Natural killer cell treated with Interleukin-12 subunit alpha and Interleukin-12 subunit beta and Interleukin-15 and Interleukin-18, amount 100 ng/mL, for 72 hours (primary cell): ENCODE results near the gene TRPM6. TPM values are rescaled to one million over a fixed set of nuclear protein-coding genes. Genes with fewer than 3 reads are reported as not detected.

ENCODE experiments used
- ATAC-seq, 2 donors: fragments of 150-1000 bp; cut with Tn5 transposase in 1 of 2; sonication (Bioruptor Pico), chemical (Tn5 transposase) in 1 of 2; 2 replicates each; pipeline ENCODE4 v1.10.0; 2021
- DNase-seq: peaks from one replicate; pipeline ENCODE4 v3.0.0; 2022; ENCODE audit warnings: low spot score
- H3K27ac Mint-ChIP-seq, 2 donors: 1 replicate in 1 of 2; 2 replicates in 1 of 2; pipeline ENCODE4 v1.8.0; 2022; ENCODE audit warnings: mixed read lengths in 2 of 2, mild to moderate bottlenecking in 1 of 2, moderate library complexity in 1 of 2
- H3K27me3 Mint-ChIP-seq, 2 donors: 1 replicate in 1 of 2; 2 replicates in 1 of 2; pipeline ENCODE4 v1.8.0; 2022; ENCODE audit warnings: mixed read lengths in 2 of 2
- H3K36me3 Mint-ChIP-seq: one replicate; pipeline ENCODE4 v1.8.0; 2022; ENCODE audit warnings: mixed read lengths
- H3K4me1 Mint-ChIP-seq, 2 donors: 1 replicate in 1 of 2; 2 replicates in 1 of 2; pipeline ENCODE4 v1.8.0; 2022; ENCODE audit warnings: low read depth in 2 of 2, mixed read lengths in 2 of 2, mild to moderate bottlenecking in 1 of 2
- H3K4me3 Mint-ChIP-seq: one replicate; pipeline ENCODE4 v1.8.0; 2022; ENCODE audit warnings: mixed read lengths
- H3K9me3 Mint-ChIP-seq: 2 replicates; pipeline ENCODE4 v1.8.0; 2022; ENCODE audit warnings: mixed read lengths
- total RNA-seq, 2 donors: library from RNA; stranded (reverse); gene quantifications; one replicate each; pipeline ENCODE4 v1.2.3, GENCODE V29; 2022

Gene TRPM6
- total RNA-seq, 2 donors from 2014 or later = 0.12 to 1.6 TPM

DNA sequence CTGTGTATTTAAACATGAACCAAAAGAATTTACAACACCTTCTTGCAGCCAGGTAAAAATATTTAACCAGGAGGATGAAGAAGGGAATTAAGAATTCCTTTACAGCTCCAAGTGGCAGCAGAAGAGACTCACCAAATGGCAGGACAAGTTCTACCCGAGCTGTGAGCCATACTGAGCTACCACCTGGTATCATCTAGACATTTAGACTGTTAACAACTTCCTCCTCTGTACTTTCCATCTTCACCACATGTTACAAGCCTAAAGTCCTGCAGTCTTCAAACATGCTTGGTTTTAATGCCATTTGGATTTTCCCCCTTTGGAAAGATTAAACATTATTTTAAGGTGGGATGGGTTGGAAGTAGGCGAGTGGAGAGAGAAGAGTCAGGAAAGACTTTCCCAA, 190.2 kb downstream of the TRPM6 start:
- ATAC-seq = no peak
- no peaks in the 10 kb centered on the region for H3K9me3 Mint-ChIP-seq
- no peak overlapping the region for H3K4me3 Mint-ChIP-seq
- H3K4me1 Mint-ChIP-seq = no peaks in the 10 kb centered on the region
- DNase-seq = no peak
- no peaks in the 10 kb centered on the region for H3K36me3 Mint-ChIP-seq
- H3K27me3 Mint-ChIP-seq = peaks cover 3 to 32% of the 10 kb centered on the region in 2 donors
- H3K27ac Mint-ChIP-seq = no peak overlapping the region

DNA sequence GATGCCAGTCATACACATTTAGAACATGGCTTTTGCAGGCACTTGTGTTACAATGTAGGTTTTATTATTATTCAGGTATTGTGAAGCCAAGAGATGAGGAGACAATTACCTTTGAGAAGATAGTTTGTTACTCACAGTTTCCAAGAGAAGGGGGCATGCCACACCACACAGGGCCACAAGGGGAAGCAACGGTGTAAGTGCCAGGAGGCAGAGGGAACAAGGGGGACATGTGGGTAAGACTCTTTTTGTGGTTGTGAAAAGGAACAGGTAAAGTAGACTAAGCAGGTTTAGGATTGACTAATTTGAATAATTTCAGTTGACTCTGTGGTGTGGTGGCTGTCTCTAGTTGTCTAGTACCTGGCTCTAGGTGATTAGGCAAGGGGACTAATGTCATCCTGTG, 191.2 kb downstream of the TRPM6 start:
- Mint-ChIP-seq H3K36me3 (no peaks in the 10 kb centered on the region), H3K27ac (no peak overlapping the region), H3K4me3 (no peak overlapping the region), H3K9me3 (no peaks in the 10 kb centered on the region), H3K27me3 (peaks cover 2 to 32% of the 10 kb centered on the region in 2 donors), H3K4me1 (no peaks in the 10 kb centered on the region)
- ATAC-seq (no peak), DNase-seq (no peak)

DNA sequence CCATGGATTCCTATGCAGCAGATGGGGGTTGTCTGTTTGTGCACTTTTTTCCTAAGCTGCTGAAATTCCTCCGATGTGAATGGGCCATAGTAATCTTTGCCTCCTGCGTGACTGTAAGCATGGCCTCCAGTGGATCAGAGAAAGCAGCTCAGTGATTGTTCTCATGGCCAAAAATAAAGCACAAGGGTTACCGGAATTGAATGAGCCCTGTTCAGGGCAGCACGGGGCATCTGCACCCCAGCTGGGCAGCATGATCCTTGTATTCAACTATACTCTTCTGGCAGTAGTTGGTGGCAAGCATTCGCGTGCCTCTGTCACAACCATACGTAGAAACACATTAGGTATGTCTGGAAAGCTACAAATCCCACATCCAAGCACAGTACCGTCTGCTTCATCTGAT, 196.7 kb downstream of the TRPM6 start:
- no peaks in the 10 kb centered on the region for H3K4me1 Mint-ChIP-seq
- ATAC-seq = no peak
- no peaks in the 10 kb centered on the region for H3K27me3 Mint-ChIP-seq

DNA sequence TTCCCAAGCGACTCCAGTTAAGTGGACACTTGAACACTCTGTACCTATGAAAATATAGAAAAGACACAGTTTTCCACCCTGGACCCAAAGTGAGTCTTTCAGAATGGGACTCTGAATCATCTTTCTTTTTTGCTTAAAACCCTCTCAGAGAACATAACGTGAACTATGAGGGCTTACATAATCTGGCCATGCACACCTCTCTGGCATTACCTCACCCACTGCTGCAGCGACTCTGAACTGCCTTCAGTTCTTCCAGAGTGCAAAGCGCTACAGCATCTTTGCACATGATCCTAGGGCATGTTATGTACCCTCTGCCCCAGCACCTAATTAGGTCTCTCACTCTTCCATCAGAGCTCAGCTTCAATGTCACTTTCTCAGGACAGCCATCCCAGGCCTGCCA, 204.4 kb downstream of the TRPM6 start:
- H3K27me3 Mint-ChIP-seq = no peaks in the 10 kb centered on the region
- H3K9me3 Mint-ChIP-seq = no peaks in the 10 kb centered on the region
- H3K4me1 Mint-ChIP-seq = no peaks in the 10 kb centered on the region
- ATAC-seq (no peak), DNase-seq (no peak)
- no peak overlapping the region for H3K4me3 Mint-ChIP-seq
- H3K27ac Mint-ChIP-seq = no peak overlapping the region
- H3K36me3 Mint-ChIP-seq = no peaks in the 10 kb centered on the region

More for the DNA sequence above, 196.7 kb downstream of the TRPM6 start:
- no peaks in the 10 kb centered on the region for H3K9me3 Mint-ChIP-seq
- H3K27ac Mint-ChIP-seq = no peak overlapping the region
- H3K4me3 Mint-ChIP-seq = no peak overlapping the region
- H3K36me3 Mint-ChIP-seq = no peaks in the 10 kb centered on the region
- no peak for DNase-seq

DNA sequence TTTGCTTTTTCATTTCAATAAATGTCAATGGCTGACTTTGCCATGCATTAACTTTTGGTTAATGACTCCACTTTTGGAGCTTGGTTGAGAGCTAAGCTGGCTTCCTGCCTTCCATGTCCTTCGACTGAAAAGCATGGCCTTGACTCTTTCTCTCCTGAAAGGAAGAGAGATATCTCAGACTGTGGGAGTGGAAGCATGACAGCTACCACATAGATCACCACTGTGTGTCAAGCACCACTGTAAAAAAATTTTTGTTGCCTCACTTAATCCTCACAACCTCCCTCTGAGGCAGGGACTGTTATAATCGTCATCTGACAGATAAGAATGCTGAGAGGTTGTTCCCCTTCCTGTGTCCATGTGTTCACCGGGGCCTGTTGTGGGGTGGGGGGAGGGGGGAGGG, 205.8 kb downstream of the TRPM6 start:
- Mint-ChIP-seq H3K4me1 (no peaks in the 10 kb centered on the region), H3K27ac (no peak overlapping the region), H3K27me3 (no peaks in the 10 kb centered on the region), H3K9me3 (no peaks in the 10 kb centered on the region), H3K4me3 (no peak overlapping the region), H3K36me3 (no peaks in the 10 kb centered on the region)
- no peak for DNase-seq
- ATAC-seq = no peak

DNA sequence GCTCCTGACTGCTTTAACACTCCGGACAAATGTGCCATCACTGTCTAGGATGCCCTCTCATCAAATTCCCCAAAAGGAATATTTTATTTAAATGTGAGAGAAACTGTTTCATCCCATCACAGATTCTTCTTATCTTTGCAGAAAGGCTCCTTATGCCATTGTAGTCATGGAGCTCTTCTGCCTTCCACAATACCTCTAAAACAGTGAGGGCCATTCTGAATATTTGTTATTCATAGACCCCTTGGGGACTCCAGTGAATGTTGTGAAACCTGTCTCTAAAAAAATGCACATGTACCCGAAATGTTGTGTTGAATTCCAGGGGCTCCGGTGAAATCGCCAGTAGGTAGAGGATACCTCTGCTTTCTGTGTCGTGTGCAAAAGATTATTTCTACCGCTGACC, 213.6 kb downstream of the TRPM6 start:
- Mint-ChIP-seq H3K4me1 (no peaks in the 10 kb centered on the region), H3K4me3 (no peak overlapping the region), H3K36me3 (no peaks in the 10 kb centered on the region), H3K9me3 (no peaks in the 10 kb centered on the region), H3K27ac (no peak overlapping the region), H3K27me3 (no peaks in the 10 kb centered on the region)
- ATAC-seq (no peak), DNase-seq (no peak)

Other genes with a start within 250 kb of the TRPM6 start
- gene C9orf40, start 65.0 kb upstream of the TRPM6 start, total RNA-seq = 10 to 100 TPM; 11.6 to 15.1 TPM
- 10 to 100 TPM; 28.7 to 30.5 TPM for gene CARNMT1, start 140.4 kb upstream of the TRPM6 start, total RNA-seq
- 10 to 100 TPM; 24.0 to 27.2 TPM for gene NMRK1, start 200.2 kb upstream of the TRPM6 start, total RNA-seq
- 100 to 1,000 TPM; 144 to 184 TPM for gene OSTF1, start 200.6 kb upstream of the TRPM6 start, total RNA-seq